GM18498 (cell line): ENCODE measurements around the gene CCDC149.
A peak's percentile ranks its signal among the peaks of the same experiment; 100 is the strongest.

Experiments used
- ATAC-seq: cut with Tn5 transposase; IDR thresholded peaks from one replicate; pipeline ENCODE4 v1.9.1; 2021; ENCODE audit warnings: mild to moderate bottlenecking, moderate library complexity; ENCODE audit not compliant: unreplicated experiment

CCDC149 gene

DNA sequence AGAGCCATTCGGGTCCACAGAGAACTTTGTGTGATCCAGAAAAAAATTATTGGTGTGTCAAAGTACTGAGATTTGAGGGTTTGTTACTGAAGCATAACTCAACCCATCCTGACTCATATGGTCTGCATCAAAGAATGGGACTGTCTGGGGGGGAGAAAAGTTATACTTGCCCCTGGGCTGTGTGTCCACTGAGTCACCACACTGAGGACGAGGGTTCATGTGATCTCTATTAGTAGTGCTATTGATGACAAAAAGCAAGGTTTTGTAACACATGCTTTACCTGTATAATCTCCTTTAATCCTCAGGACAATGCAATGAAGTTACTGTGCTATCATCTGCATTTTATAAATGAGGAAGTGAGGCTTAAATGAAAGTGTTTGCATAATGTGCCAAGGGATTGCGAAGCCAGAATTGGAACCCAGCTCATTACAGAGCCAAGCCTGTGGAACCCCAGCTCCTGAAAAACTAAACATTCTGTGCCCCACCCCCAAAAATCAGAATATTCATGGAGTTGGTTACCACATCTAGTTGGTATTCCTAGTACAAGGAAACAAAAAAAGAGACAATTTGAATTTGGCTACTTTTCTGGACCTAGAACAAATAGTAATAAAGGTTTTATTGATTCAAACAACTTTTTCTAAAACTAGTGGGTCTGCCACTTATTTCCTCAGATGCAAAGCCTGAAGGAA, 31.2 kb downstream of the CCDC149 start:
- no peak for ATAC-seq

DNA sequence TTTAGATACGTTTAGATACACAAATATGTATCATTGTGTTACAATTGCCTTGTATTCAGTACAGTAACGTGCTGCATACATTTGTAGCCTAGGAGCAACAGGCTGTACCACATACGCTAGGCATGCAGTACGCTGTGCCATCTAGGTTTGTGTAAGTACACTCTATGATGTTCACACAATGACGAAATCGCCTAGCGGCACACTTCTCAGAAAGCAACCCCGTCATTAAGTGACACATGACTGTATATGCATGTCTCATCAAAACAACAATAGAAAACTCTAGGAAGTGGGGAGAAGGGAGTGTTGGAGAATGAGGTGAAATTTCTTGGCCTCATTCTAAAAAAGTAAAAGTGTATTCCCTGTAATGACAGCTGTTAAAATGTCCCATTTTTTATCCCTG, 32.7 kb downstream of the CCDC149 start:
- no peak for ATAC-seq

DNA sequence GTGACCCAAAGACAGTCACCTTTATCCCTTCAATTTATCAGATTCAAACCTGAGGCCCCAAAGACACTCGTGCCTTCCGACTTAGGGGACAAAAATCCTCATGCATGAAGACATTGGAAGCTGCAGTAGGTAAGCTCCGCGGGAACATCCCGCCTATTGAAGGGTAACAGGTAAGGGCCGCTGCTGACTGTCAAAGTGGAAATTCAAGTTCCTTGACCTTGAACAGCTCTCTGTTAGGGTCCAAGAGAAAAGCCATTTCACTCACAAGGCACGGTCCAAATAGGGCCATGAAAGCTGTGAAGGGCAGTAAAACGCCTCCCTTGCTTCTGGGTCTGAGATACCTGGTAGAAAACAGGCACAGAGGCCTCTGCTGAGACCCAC, 34.2 kb downstream of the CCDC149 start:
- ATAC-seq: no peak

DNA sequence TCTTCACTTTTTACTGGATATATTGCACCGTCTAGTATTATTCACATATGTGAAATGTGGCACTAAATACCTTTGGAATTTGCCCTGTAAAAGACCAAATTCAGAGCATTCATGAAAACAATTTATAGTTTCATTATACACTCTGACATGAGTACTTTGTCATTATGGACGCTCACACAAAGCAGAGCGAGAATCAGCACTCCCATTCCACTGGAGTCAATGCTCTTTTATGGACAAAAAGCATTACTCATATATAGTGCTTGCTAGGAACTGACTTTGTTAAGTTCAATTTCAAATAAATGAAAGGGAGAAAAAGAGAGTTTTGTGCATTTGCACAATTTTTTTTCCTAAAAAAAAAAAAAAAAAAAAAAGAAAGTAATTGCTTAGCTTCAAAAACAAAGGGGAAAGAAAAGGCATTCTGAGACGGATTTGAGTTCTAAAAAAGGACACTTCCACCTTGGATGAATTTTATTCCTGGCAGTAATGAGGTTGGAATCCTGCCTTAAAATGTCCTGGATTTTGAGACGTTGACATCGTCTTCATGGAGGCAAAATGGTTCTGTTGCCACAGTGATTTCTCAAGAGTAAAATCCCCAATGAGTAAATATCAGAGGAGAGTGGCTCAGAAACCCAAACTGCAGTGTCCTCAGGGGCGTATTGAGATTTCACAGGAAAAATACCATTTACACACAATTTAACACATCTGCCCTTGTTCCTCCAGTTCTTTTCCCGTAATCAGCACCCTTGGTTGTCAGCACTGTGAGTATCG, 34.8 kb downstream of the CCDC149 start:
- no peak for ATAC-seq

DNA sequence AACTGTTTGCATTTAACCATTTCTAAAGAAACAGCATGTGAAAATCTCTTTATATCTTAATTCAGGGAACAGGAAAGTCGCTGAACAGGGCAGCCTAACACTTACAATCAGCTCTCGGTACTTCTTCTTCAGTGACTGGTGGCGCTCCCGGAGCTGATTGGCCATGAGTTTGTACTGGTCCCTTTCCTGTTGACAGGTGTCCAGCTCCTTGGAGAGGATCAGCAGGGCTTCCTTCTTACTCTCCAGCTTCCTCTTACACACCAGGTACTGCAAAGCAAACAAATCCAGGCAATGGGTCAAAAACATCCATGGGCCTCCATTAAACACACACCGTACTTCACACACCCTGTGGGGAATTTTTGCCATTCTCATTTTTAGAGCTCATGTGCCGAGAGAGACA, 36.4 kb downstream of the CCDC149 start:
- no peak for ATAC-seq

DNA sequence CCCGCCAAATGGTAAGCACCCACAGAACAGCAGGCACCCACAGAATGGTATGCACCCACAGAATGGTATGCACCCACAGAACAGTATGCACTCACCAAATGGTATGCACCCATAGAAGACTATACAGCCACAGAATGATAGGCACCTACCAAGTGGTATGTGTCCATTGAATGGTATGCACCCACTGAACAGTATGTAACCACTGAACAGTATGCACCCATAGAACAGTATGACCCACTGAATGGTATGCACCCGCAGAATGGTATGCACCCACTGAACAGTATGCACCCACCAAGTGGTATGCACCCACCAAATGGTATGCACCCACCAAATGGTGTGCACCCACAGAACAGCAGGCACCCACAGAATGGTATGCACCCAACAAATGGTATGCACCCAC, 40.1 kb downstream of the CCDC149 start:
- no peak for ATAC-seq

DNA sequence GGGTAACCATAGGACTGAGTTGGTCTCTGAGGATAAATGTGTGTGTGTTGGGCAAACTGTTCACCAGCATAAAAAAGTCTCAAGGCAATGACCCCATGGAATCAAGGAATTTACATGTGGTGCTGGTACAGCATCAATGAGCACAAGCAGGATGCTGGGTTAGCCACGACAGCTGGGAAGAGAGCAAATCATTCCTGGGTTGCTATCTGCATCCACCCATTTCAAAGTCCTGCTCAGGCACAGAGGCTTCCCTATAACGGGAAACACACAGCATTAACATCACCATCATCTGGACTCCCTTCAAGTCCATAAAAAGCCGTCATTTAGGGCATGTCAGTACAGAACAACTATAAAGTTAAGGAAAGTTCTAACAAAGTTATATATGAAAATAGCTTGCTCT, 41.6 kb downstream of the CCDC149 start:
- ATAC-seq: no peak

DNA sequence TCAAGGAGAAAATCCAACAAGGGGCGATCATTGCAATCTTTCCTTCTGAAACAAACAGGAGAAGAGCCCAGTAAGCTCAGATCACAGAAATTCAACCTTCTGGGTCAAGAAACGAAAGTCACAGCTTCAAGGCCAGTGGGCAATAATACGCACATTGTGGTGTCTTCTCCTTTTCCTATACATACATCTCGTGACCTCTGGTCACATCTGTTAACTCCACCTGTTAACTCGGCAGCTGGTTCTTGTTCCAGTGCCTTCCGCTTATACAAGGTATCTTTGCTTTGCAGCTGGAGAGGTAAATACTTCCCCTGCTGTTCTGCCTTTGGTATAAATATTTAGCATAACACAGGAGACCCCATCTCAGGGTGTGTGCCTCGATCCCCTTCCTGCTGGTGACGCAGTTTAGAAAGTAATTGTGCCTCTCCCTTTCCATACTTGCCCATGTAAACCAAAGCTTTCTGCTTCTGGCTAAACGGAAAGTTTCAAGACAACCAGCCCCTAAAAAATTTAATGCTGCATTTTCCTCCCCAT, 45.0 kb downstream of the CCDC149 start:
- ATAC-seq: no peak

DNA sequence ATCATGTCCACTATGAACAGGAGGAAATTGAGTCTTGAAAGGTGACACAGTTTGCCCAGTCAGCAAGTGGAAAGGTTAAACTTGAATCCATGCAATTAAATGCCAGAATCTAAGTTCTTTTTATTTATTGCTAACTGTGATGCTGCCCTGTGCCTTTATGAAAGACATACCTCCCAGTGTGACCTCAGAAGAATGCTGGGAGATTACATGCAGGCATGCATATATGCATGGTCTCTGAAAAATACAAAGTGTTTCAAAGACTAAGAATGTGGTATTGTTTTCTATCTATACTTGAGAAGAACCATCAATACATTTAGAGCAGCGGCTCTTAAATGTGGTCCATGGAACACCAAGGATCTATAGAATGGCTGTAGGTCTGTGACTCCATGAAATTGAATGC, 45.6 kb downstream of the CCDC149 start:
- ATAC-seq: no peak

DNA sequence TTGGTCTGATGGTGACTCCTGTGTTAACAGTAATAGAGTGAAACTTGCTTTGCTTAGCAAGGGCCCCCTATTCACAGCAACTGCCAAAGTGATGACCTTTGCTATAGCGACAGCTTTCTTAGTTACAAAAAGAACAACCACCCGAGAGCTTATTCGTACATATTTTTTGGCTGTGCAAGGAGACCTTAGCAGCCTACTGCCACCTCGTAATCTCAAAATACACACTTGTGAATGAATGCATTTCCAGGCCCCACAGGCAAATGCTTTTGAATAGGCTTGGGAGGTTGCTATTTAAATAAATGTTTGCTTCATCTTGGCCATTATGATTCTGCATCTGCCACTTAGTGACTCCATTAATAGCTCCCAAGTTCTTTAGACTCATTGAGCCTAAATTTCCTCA, 47.4 kb downstream of the CCDC149 start:
- no peak for ATAC-seq

DNA sequence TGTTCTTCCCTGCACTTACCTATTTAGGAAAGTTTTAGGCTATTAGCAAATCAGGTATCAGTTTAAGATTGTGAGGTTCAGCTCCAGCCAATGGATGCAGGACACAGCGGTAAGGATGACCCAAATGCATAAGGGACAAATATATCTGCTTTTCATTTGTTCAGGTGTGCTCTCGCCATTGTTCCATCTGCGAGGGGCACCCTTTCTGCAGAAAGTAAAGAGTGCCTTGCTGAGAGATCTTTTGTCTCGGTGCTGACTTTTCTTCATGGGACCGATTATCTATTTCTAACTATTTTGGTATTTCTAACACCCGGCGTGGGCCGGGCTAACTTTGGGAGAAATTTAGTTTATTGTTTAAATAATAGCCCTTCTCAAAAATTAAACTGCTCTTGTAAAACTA, 49.0 kb downstream of the CCDC149 start:
- no peak for ATAC-seq

DNA sequence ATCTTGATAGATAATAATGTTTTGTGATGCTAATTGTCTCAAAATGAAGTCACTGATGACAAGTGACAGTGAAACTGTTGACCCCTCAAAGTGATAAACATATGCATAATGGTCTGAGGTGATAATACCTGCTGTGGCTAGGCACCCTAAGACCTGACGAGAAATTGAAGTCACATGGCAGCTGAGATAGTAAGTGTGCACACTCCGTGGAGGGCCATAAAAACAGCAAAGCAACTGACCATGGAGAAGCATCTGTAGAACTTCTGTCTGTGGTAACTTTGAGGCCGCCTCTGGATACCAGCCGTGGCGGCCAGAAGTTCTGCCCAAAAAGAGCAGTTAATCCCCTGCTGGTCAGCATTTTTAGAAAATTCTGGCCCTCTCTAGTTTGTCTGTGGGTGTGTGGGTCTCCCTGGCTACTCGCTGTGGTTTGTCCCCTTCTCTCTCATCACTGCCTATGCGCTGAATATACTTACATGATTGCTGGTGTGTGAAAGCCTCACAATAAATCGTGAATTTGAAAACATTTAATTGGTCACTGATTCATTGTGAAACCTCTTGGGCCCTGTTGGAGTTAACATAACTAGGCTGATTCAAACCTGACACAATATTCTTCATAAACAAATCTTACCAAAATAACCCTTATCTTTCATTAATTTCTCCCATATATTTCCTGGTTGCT, 50.6 kb downstream of the CCDC149 start:
- no peak for ATAC-seq

DNA sequence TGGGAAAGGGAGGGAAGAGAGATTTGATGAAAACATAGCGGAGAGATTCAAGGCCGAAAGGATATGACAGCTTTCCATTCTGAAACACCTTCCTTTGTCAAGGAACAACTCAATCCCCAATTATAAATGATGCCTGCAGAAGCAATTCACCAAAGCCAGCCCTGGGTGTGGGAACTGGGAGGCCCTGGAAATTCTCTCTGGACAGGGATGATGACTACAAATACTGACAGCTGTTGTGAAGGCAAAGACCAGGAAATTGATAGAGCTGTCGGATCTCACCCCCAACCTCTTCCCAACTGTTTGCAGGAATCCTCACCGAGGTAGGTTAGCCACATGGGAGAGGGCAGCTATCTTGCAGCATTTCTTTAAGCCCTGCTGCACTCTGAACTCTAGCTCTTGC, 54.3 kb downstream of the CCDC149 start:
- ATAC-seq: no peak

DNA sequence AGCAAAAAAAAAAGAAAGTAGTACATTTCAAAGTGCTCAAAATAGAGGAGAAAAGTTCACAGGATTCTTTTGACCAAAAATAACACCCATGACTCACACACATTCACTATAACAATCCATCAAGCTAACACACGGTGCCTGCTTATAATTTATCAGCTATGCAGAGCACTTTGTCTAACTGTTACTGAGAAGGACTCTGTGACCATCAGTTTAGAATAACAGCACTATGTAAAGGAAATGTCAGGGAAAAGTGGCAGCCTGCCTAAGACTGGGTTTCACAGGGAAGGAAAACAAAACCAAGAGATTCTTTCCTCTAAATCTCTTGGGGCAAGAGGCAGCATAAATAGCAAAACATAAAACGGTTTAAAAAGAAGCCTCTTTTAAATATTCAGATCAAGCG, 54.8 kb downstream of the CCDC149 start:
- no peak for ATAC-seq

DNA sequence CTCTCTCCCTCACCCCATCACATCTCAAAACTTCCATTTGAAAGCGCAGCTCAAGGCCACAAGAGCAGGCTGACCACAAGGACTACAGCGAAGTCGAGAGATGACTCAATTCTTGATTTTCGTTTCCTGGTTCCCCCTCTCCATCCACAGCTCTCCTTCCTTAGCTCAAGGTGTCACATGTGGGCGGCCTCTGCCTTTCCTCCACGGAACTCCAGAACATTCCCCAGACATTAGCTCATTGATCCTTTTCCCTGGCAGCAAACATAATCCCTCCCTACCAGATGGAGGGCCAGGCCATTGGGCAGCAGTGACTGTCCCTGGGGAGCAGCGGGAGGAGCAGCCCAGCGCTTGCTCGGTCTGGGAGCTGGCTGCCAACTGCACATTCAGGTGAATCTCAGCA, 56.3 kb downstream of the CCDC149 start:
- ATAC-seq: peak; percentile 85

DNA sequence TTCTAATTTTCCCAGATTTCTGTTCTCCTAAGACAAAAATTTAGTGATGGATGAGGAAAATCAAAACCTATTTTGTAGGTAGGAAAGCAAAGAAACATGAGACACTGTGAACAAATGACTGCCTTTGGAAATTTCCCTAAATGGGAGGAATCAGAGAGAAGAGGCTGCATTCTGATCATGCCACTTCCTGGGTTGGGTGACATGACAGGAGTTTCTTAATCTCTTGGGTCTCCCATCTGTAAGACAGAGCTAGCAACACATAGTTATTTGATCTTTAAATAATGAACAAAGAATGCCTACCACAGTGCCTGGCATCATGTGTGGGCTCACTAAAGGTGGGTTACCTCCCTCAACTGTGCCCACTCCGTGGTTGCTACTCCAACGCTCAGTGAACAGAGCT, 57.1 kb downstream of the CCDC149 start:
- no peak for ATAC-seq

DNA sequence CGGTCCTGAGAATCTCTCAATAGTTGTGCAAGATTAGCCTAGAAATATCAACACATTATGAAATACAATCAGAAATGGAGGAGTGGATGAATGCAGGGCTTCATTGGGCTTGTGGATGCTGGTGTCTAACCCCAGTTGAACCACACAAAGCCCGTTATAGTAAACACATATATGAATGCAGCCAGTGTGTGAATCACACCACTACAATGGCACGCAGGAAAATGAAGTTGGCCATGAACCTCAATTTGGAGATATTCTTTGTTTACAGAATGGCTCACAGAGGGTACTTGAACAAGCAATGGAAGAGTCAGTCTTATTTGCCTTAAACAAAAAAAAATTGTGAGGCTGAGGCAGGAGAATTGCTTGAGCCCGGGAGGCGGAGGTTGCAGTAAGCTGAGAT, 59.7 kb downstream of the CCDC149 start:
- no peak for ATAC-seq

DNA sequence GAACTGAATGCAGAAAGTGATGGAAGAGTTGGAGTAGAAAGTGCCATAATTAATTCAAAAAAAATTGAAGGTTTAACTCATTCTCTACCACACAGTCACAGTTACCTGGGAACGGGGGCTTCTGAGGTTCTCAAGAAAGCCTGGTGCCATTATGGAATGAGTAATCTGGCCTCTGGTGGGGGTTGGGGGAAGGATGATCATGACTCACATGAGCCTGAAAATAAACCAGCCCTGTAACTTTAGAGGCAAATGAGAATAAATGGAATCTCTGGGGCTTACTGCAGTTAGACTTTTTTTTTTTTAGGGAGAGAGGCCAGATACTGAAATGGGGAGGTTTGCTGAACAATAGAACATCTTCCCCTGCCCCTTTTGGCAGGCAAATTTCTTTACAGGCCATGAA, 62.2 kb downstream of the CCDC149 start:
- no peak for ATAC-seq

DNA sequence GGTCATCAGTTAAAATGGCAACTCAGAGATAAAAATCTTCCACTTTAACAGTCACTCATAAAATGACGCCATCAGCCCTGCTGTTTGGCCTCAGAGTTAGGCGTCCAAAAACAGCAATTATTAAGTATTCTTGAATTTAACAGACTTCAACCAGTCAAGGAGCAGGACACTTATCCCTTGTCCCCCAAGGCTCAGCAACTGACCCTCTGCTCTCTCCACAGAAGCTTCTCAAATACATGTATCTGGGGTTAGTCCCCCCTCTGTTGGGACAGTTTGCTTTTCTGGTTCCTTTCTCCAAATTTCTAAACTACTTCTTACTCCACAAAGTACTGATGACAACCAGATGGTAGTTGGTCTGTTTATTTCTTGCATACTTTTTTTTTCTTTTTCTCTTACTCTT, 63.1 kb downstream of the CCDC149 start:
- ATAC-seq: no peak

DNA sequence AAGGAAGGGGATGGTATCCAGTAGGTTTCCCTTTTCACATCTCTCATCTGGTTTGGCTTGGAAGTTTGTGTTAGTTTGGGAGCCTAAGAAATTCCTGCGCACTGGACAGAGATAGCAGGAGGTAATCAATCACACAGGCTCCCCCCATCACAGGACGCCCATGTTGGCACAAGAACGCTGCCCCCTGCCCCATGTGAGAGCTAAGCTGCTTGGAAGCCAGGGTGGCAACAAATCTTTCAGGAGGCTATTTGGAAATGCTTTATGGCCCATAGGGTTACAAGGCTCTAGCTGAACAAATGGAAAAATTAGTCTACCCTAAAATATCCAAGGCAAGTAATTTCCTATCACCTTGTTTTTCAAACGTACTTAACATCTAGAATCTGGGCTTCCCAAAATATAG, 63.5 kb downstream of the CCDC149 start:
- no peak for ATAC-seq

DNA sequence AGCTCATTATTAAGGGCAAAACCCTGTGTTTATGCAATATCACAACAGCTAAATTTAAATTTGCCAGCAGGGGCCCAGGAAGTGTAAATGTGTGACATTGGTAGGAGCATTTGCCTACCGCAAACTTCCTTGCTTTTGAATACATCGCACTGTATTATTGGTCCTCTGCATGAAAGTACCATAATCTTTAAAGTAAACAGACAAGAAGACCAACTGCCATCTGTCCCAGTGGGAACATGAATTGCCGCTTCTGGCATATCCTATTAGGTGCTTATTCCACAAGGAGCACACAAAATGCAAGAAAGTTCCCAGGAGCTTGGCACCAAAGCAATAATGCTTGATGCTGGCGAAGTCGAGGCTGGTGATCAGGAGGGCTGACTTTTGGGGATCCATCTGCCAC, 66.1 kb downstream of the CCDC149 start:
- ATAC-seq: no peak

DNA sequence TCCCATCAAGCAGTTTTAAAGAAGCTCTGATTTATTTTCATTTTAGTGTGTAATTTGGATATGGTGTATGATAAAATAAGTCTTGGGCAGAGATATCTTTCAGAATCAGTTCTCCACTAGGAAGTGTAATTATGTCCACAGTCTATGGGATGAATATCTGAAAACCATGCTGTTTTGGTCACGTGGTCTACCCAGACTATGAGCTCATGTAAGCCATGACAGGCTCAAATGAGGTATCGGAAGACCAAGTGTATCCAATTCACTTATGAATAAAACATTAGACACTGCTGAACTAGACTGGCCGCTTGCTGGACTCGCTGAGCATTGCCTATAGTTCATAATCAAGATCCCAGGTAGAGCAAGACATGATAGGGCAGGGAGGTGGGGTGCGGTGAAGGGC, 66.9 kb downstream of the CCDC149 start:
- no peak for ATAC-seq
